ENCODE data around the gene EML6. TPM values are rescaled to one million over a fixed set of nuclear protein-coding genes. Genes with fewer than 3 reads are reported as not detected.

Gene EML6
- total RNA-seq, 1 experiment from 2014 or later, result 6.6 TPM

- H2AFZ ChIP-seq (ENCODE audit: low read depth, low read length, poor library complexity, severe bottlenecking), result no peak overlapping the region
- ChIA-PET POLR2A (no interaction called here), RAD21 (ENCODE audit: low non-redundant PET in 1 of 2, low total read pairs in 2 of 2, uncharacterized antibody in 2 of 2, unreplicated experiment in 2 of 2) (no interaction called here), CTCF (no interaction called here)
- no peaks in the 10 kb centered on the region for H3K9me2 ChIP-seq (ENCODE audit: insufficient read depth)
- H3K27ac ChIP-seq (ENCODE audit: low read depth, low read length), result no peak overlapping the region
- ATAC-seq, result no peak
- no peak for DNase-seq (ENCODE audit: low read depth, low spot score)
- no peak for TF ChIP-seq SP1 (IDR thresholded peaks at IDR 0.05; ENCODE audit: low read depth)
- no peak for TF ChIP-seq ELF1 (IDR thresholded peaks at IDR 0.05; ENCODE audit: borderline replicate concordance, low read depth)
- TF ChIP-seq YY1 (IDR thresholded peaks at IDR 0.05; ENCODE audit: extremely low read depth, insufficient replicate concordance, low read depth, low read length), result no peak
- no peak for TF ChIP-seq CBX3 (IDR thresholded peaks at IDR 0.05; ENCODE audit: low read depth)
- TF ChIP-seq POLR2AphosphoS5 (IDR thresholded peaks at IDR 0.05; ENCODE audit: low read depth, low read length), result no peak
- no peak for TF ChIP-seq SIN3A (IDR thresholded peaks at IDR 0.05; ENCODE audit: low read depth)
- H3K79me2 ChIP-seq (ENCODE audit: insufficient read depth, low read length), result no peaks in the 10 kb centered on the region
- no peaks in the 10 kb centered on the region for H3K4me1 ChIP-seq (ENCODE audit: control insufficient read depth in 1 of 2, insufficient read depth in 2 of 2, low read length in 2 of 2)
- BruUV-seq (replicated peaks), result no TSS peak
- no peaks in the 10 kb centered on the region for H4K20me1 ChIP-seq (ENCODE audit: insufficient read depth)
- intact Hi-C loops (cut with micrococcal nuclease), result no loop called here
- no peak overlapping the region for H3K4me2 ChIP-seq (ENCODE audit: low read length)
- H3K27me3 ChIP-seq (ENCODE audit: insufficient read depth, low read length), result no peaks in the 10 kb centered on the region
- no peaks in the 10 kb centered on the region for H3K9me3 ChIP-seq (ENCODE audit: control insufficient read depth in 1 of 2, insufficient read depth in 1 of 2, low read depth in 1 of 2, low read length in 2 of 2)
- no peaks in the 10 kb centered on the region for H3K36me3 ChIP-seq (ENCODE audit: control insufficient read depth in 1 of 2, insufficient read depth in 2 of 2, low read length in 2 of 2)
- no peak overlapping the region for H3K9ac ChIP-seq (ENCODE audit: low read length)
- no peak overlapping the region for H3K4me3 ChIP-seq (replicated peaks in 1 of 2; ENCODE audit: low read depth in 1 of 2, low read length in 2 of 2)
Measured at GRCh38 chr2:54936766-54937165, 213.3 kb downstream of the EML6 start.

GRCh38 chr2:54939446-54940118, 216.1 kb downstream of the EML6 start:
- ATAC-seq (no peak), DNase-seq (ENCODE audit: low read depth, low spot score) (no peak)
- intact Hi-C loops (cut with micrococcal nuclease), result no loop called here
- RAD21 ChIA-PET (ENCODE audit: low non-redundant PET in 1 of 2, low total read pairs in 2 of 2, uncharacterized antibody in 2 of 2, unreplicated experiment in 2 of 2), result no interaction called here
- no peak overlapping the region for H3K4me3 ChIP-seq (replicated peaks in 1 of 2; ENCODE audit: low read depth in 1 of 2, low read length in 2 of 2)
- CTCF ChIA-PET, result no interaction called here
- H3K79me2 ChIP-seq (ENCODE audit: insufficient read depth, low read length), result no peaks in the 10 kb centered on the region
- H3K9me2 ChIP-seq (ENCODE audit: insufficient read depth), result no peaks in the 10 kb centered on the region
- no peak overlapping the region for H2AFZ ChIP-seq (ENCODE audit: low read depth, low read length, poor library complexity, severe bottlenecking)
- BruUV-seq (replicated peaks), result no TSS peak
- no peaks in the 10 kb centered on the region for H3K4me1 ChIP-seq (ENCODE audit: control insufficient read depth in 1 of 2, insufficient read depth in 2 of 2, low read length in 2 of 2)
- no peak for TF ChIP-seq REST (IDR thresholded peaks at IDR 0.05; ENCODE audit: low read depth)
- no peak for TF ChIP-seq SIN3A (IDR thresholded peaks at IDR 0.05; ENCODE audit: low read depth)
- no peak for TF ChIP-seq MAX (IDR thresholded peaks at IDR 0.05)
- TF ChIP-seq SRF (IDR thresholded peaks at IDR 0.05; ENCODE audit: low read depth), result no peak
- no peak for TF ChIP-seq EGR1 (IDR thresholded peaks at IDR 0.05; ENCODE audit: low read depth)
- TF ChIP-seq, protein P1, sequence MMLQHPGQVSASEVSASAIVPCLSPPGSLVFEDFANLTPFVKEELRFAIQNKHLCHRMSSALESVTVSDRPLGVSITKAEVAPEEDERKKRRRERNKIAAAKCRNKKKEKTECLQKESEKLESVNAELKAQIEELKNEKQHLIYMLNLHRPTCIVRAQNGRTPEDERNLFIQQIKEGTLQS (IDR thresholded peaks at IDR 0.05), result no peak
- TF ChIP-seq, protein P2, sequence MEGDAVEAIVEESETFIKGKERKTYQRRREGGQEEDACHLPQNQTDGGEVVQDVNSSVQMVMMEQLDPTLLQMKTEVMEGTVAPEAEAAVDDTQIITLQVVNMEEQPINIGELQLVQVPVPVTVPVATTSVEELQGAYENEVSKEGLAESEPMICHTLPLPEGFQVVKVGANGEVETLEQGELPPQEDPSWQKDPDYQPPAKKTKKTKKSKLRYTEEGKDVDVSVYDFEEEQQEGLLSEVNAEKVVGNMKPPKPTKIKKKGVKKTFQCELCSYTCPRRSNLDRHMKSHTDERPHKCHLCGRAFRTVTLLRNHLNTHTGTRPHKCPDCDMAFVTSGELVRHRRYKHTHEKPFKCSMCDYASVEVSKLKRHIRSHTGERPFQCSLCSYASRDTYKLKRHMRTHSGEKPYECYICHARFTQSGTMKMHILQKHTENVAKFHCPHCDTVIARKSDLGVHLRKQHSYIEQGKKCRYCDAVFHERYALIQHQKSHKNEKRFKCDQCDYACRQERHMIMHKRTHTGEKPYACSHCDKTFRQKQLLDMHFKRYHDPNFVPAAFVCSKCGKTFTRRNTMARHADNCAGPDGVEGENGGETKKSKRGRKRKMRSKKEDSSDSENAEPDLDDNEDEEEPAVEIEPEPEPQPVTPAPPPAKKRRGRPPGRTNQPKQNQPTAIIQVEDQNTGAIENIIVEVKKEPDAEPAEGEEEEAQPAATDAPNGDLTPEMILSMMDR (IDR thresholded peaks at IDR 0.05 in 2 of 3, conservative IDR thresholded peaks at IDR 0.05 in 1 of 3; ENCODE audit: borderline replicate concordance in 1 of 3, insufficient read depth in 1 of 3, low read depth in 2 of 3, low read length in 2 of 3), result no peak
- TF ChIP-seq ELF1 (IDR thresholded peaks at IDR 0.05; ENCODE audit: borderline replicate concordance, low read depth), result no peak
- no peak overlapping the region for H3K9ac ChIP-seq (ENCODE audit: low read length)
- no peaks in the 10 kb centered on the region for H3K36me3 ChIP-seq (ENCODE audit: control insufficient read depth in 1 of 2, insufficient read depth in 2 of 2, low read length in 2 of 2)
- H3K4me2 ChIP-seq (ENCODE audit: low read length), result no peak overlapping the region
- POLR2A ChIA-PET, result no interaction called here
- no peaks in the 10 kb centered on the region for H3K9me3 ChIP-seq (ENCODE audit: control insufficient read depth in 1 of 2, insufficient read depth in 1 of 2, low read depth in 1 of 2, low read length in 2 of 2)
- H4K20me1 ChIP-seq (ENCODE audit: insufficient read depth), result no peaks in the 10 kb centered on the region
- no peaks in the 10 kb centered on the region for H3K27me3 ChIP-seq (ENCODE audit: insufficient read depth, low read length)
- no peak overlapping the region for H3K27ac ChIP-seq (ENCODE audit: low read depth, low read length)

Measured in HCT116 (cell line).